ENCODE data around the gene DUSP10. TPM values are rescaled to one million over a fixed set of nuclear protein-coding genes. Genes with fewer than 3 reads are reported as not detected.
A peak's percentile ranks its signal among the peaks of the same experiment; 100 is the strongest.

DUSP10 gene
- total RNA-seq, 2 donors from 2014 or later: 5.4 to 12.2 TPM

GRCh38 chr1:221727146-221728036 lies 14.5 kb downstream of the DUSP10 start:
- Histone ChIP-seq H3K27ac (no peak overlapping the region), H3K4me1 (peaks cover 45% of the 10 kb centered on the region), H3K27me3 (no peaks in the 10 kb centered on the region), H3K9me3 (no peaks in the 10 kb centered on the region), H3K4me3 (no peak overlapping the region), H3K36me3 (replicated peaks in 1 of 2; ENCODE audit: insufficient read depth in 1 of 2, low read depth in 2 of 2) (no peaks in the 10 kb centered on the region)
- no peak for DNase-seq
- WGBS, 2 donors: 91 to 97% methylated on average over 3 of the region's 3 CpGs
- ATAC-seq: no peak
- TF ChIP-seq POLR2A (IDR thresholded peaks at IDR 0.05) (no peak), CTCF (IDR thresholded peaks at IDR 0.05) (no peak)
- intact Hi-C loops (cut with DNase I): no loop called here

GRCh38 chr1:221725735-221726672 lies 15.9 kb downstream of the DUSP10 start:
- ATAC-seq (peak; percentile 20), DNase-seq (no peak)
- Histone ChIP-seq H3K27ac (peak overlapping the region in 1 of 4 donors; percentile 26), H3K4me3 (no peak overlapping the region), H3K27me3 (no peaks in the 10 kb centered on the region), H3K4me1 (peaks cover 45% of the 10 kb centered on the region), H3K9me3 (no peaks in the 10 kb centered on the region), H3K36me3 (replicated peaks in 1 of 2; ENCODE audit: insufficient read depth in 1 of 2, low read depth in 2 of 2) (no peaks in the 10 kb centered on the region)
- no peak for TF ChIP-seq POLR2A (IDR thresholded peaks at IDR 0.05)
- no peak for TF ChIP-seq CTCF (IDR thresholded peaks at IDR 0.05)
- 76 to 78% methylated on average over 3 of the region's 3 CpGs for WGBS, 2 donors
- intact Hi-C loops (cut with DNase I): no loop called here

GRCh38 chr1:221724931-221725605 lies 16.8 kb downstream of the DUSP10 start:
- Histone ChIP-seq H3K27me3 (no peaks in the 10 kb centered on the region), H3K27ac (peak overlapping the region in 1 of 4 donors; percentile 26), H3K36me3 (replicated peaks in 1 of 2; ENCODE audit: insufficient read depth in 1 of 2, low read depth in 2 of 2) (no peaks in the 10 kb centered on the region), H3K9me3 (no peaks in the 10 kb centered on the region), H3K4me3 (no peak overlapping the region), H3K4me1 (peaks cover 42% of the 10 kb centered on the region)
- DNase-seq (no peak), ATAC-seq (peak; percentile 58)
- intact Hi-C loops (cut with DNase I): no loop called here
- TF ChIP-seq POLR2A (IDR thresholded peaks at IDR 0.05) (no peak), CTCF (IDR thresholded peaks at IDR 0.05) (no peak)
- 69 to 83% methylated on average over 4 of the region's 4 CpGs for WGBS, 2 donors

GRCh38 chr1:221723848-221724236 lies 18.0 kb downstream of the DUSP10 start:
- ATAC-seq (no peak), DNase-seq (no peak)
- Histone ChIP-seq H3K27ac (no peak overlapping the region), H3K27me3 (no peaks in the 10 kb centered on the region), H3K4me3 (no peak overlapping the region), H3K36me3 (replicated peaks in 1 of 2; ENCODE audit: insufficient read depth in 1 of 2, low read depth in 2 of 2) (no peaks in the 10 kb centered on the region), H3K9me3 (no peaks in the 10 kb centered on the region), H3K4me1 (peaks cover 48% of the 10 kb centered on the region)
- 93 to 100% methylated on average over 3 of the region's 3 CpGs for WGBS, 2 donors
- TF ChIP-seq CTCF (IDR thresholded peaks at IDR 0.05) (no peak), POLR2A (IDR thresholded peaks at IDR 0.05) (no peak)
- intact Hi-C loops (cut with DNase I): no loop called here

All from body of pancreas (tissue), 4 donors.